Natural killer cell (primary cell): ENCODE measurements around the gene CCNC. TPM values are rescaled to one million over a fixed set of nuclear protein-coding genes. Genes with fewer than 3 reads are reported as not detected.
"Not testable (repeated sequence)": the region's sequence is repeated elsewhere in the genome, so short reads cannot be mapped to it uniquely, and the experiment has no call there.

Experiments
- ATAC-seq, 3 donors: fragments of 150-1000 bp in 2 of 3; fragments of 200-7000 bp in 1 of 3; cut with Tn5 transposase; 1 replicate in 1 of 3; 2 replicates in 2 of 3; pipeline ENCODE4 v1.10.0; 2021; ENCODE audit warnings: mild to moderate bottlenecking in 2 of 3, moderate library complexity in 2 of 3
- DNase-seq, 2 donors: peaks; one replicate each; pipeline versions ENCODE4 v3.0.0 to v3.0.0-alpha.2; 2013 to 2021; ENCODE audit warnings: mixed read lengths in 1 of 2
- H3K27ac ChIP-seq: one replicate; pipeline ENCODE4 v1.5.1; 2013; ENCODE audit warnings: mild to moderate bottlenecking, low read length
- H3K27me3 ChIP-seq: one replicate; pipeline ENCODE4 v1.6.1; 2013; ENCODE audit warnings: low read length; ENCODE audit not compliant: control insufficient read depth, insufficient read depth
- H3K36me3 ChIP-seq: one replicate; pipeline ENCODE4 v1.6.1; 2013; ENCODE audit warnings: low read length; ENCODE audit not compliant: control insufficient read depth, insufficient read depth
- H3K4me1 ChIP-seq: one replicate; pipeline ENCODE4 v1.6.1; 2013; ENCODE audit warnings: low read length; ENCODE audit not compliant: control insufficient read depth, insufficient read depth
- H3K4me3 ChIP-seq: one replicate; pipeline ENCODE4 v1.5.1; 2013; ENCODE audit warnings: low read length
- H3K9me3 ChIP-seq: one replicate; pipeline ENCODE4 v1.6.1; 2013; ENCODE audit warnings: low read length; ENCODE audit not compliant: control insufficient read depth, insufficient read depth
- H3K27ac Mint-ChIP-seq, 2 donors: one replicate each; pipeline ENCODE4 v1.8.0; 2022; ENCODE audit warnings: mild to moderate bottlenecking in 2 of 2, mixed read lengths in 2 of 2, moderate library complexity in 1 of 2
- H3K27me3 Mint-ChIP-seq, 2 donors: one replicate each; pipeline ENCODE4 v1.8.0; 2022; ENCODE audit warnings: low read depth in 2 of 2, mixed read lengths in 2 of 2
- H3K36me3 Mint-ChIP-seq: one replicate; pipeline ENCODE4 v1.8.0; 2022; ENCODE audit warnings: mixed read lengths
- H3K4me1 Mint-ChIP-seq, 2 donors: one replicate each; pipeline ENCODE4 v1.8.0; 2022; ENCODE audit warnings: mixed read lengths in 2 of 2
- H3K4me3 Mint-ChIP-seq: one replicate; pipeline ENCODE4 v1.8.0; 2022; ENCODE audit warnings: mild to moderate bottlenecking, moderate library complexity, mixed read lengths
- H3K9me3 Mint-ChIP-seq, 2 donors: one replicate each; pipeline ENCODE4 v1.8.0; 2022; ENCODE audit warnings: mixed read lengths in 2 of 2
- CTCF ChIP-seq: fragments of 200-600 bp; IDR thresholded peaks from one replicate; pipeline ENCODE4 v1.8.0; 2022; ENCODE audit warnings: antibody characterized with exemption
- WGBS: methylation state at CpG from one replicate; pipeline ENCODE4 v1.1.7; 2013; ENCODE audit warnings: missing lambda C conversion rate; ENCODE audit not compliant: insufficient coverage; 5-methylcytosine and 5-hydroxymethylcytosine counted together
- intact Hi-C: fragments of 100-400 bp; cut with micrococcal nuclease; formaldehyde crosslinking; loops from one replicate; pipeline ENCODE4 v1.14.2; 2022
- total RNA-seq, 4 donors: library from RNA; stranded (reverse); fragments of 120-200 nt in 1 of 4; gene quantifications; one replicate each; pipeline versions ENCODE4 v1.2.3 to v1.2.4, GENCODE V29; 2013 to 2022

CCNC gene
- total RNA-seq, 3 donors from 2014 or later (not counting 1 experiment from before 2014, with no cell fraction given), result 46.9 to 58.3 (median 52.5) TPM

GRCh38 chr6:99603421-99604165 lies 35.1 kb upstream of the CCNC start:
- ATAC-seq (peak; percentile 31 to 59 (median 46)), DNase-seq (peak in 1 of 2 donors; percentile 54)
- Histone ChIP-seq H3K4me3 (peak overlapping the region; percentile 13), H3K27ac (no peak overlapping the region), H3K36me3 (no peaks in the 10 kb centered on the region), H3K4me1 (peaks cover 38% of the 10 kb centered on the region), H3K27me3 (peaks cover 80% of the 10 kb centered on the region), H3K9me3 (no peaks in the 10 kb centered on the region)
- no peak for TF ChIP-seq CTCF
- no peaks in the 10 kb centered on the region for H3K36me3 Mint-ChIP-seq
- peaks cover 80 to 94% of the 10 kb centered on the region in 2 donors for H3K27me3 Mint-ChIP-seq
- peak overlapping the region; percentile 80 for H3K4me3 Mint-ChIP-seq
- peaks cover 34 to 35% of the 10 kb centered on the region in 2 donors for H3K4me1 Mint-ChIP-seq
- H3K9me3 Mint-ChIP-seq, result no peaks in the 10 kb centered on the region
- intact Hi-C loops, result loop anchor here (2.0 kb wide), 1 partner anchor 13 kb away; no protein-coding TSS in a partner anchor
- no peak overlapping the region for H3K27ac Mint-ChIP-seq
- WGBS, result 2% methylated on average over 53 of the region's 55 CpGs

- Histone ChIP-seq H3K36me3 (no peaks in the 10 kb centered on the region), H3K27me3 (peaks cover 74% of the 10 kb centered on the region), H3K4me3 (no peak overlapping the region), H3K9me3 (no peaks in the 10 kb centered on the region), H3K4me1 (peaks cover 37% of the 10 kb centered on the region), H3K27ac (no peak overlapping the region)
- TF ChIP-seq CTCF, result no peak
- DNase-seq, result peak in 1 of 2 donors; percentile 32
- Mint-ChIP-seq H3K36me3 (no peaks in the 10 kb centered on the region), H3K27ac (no peak overlapping the region), H3K4me3 (peak overlapping the region; percentile 68), H3K4me1 (peaks cover 34 to 35% of the 10 kb centered on the region in 2 donors), H3K9me3 (no peaks in the 10 kb centered on the region), H3K27me3 (peaks cover 80 to 94% of the 10 kb centered on the region in 2 donors)
- peak; percentile 15 to 38 (median 27) for ATAC-seq
- intact Hi-C loops, result no loop called here
- WGBS, result 7% methylated on average over 54 of the region's 54 CpGs
These were observed 34.3 kb upstream of the CCNC start for GRCh38 chr6:99602520-99603420.

- H3K36me3 Mint-ChIP-seq, DNase-seq, H3K27ac ChIP-seq, H3K4me3 Mint-ChIP-seq, intact Hi-C loops, ATAC-seq, H3K4me1 Mint-ChIP-seq, H3K9me3 ChIP-seq, H3K4me1 ChIP-seq, H3K9me3 Mint-ChIP-seq, H3K27ac Mint-ChIP-seq, H3K36me3 ChIP-seq, H3K4me3 ChIP-seq: not testable (repeated sequence)
- peaks cover 59% of the 10 kb centered on the region for H3K27me3 ChIP-seq
- H3K27me3 Mint-ChIP-seq, result peaks cover 76 to 87% of the 10 kb centered on the region in 2 donors
- 74% methylated on average over 8 of the region's 8 CpGs for WGBS
These were observed 26.2 kb upstream of the CCNC start for GRCh38 chr6:99594696-99595095.

- WGBS, result 58% methylated on average over 1 of the region's 1 CpG
- H3K27me3 Mint-ChIP-seq, result peaks cover 72 to 84% of the 10 kb centered on the region in 2 donors
- Histone ChIP-seq H3K4me3 (no peak overlapping the region), H3K27ac (no peak overlapping the region), H3K9me3 (no peaks in the 10 kb centered on the region), H3K36me3 (no peaks in the 10 kb centered on the region), H3K27me3 (peaks cover 68% of the 10 kb centered on the region), H3K4me1 (peaks cover 21% of the 10 kb centered on the region)
- H3K9me3 Mint-ChIP-seq, result no peaks in the 10 kb centered on the region
- H3K36me3 Mint-ChIP-seq, result no peaks in the 10 kb centered on the region
- H3K4me1 Mint-ChIP-seq, result peaks cover 8 to 10% of the 10 kb centered on the region in 2 donors
- intact Hi-C loops, result no loop called here
- ATAC-seq (no peak), DNase-seq (no peak)
- no peak overlapping the region for H3K4me3 Mint-ChIP-seq
- no peak for TF ChIP-seq CTCF
- no peak overlapping the region for H3K27ac Mint-ChIP-seq
These were observed 24.4 kb upstream of the CCNC start for GRCh38 chr6:99592900-99593299.
